WTC11 (cell line): ENCODE results near the gene GPR161. TPM values are rescaled to one million over a fixed set of nuclear protein-coding genes. Genes with fewer than 3 reads are reported as not detected.

ENCODE experiments used
- ATAC-seq: fragments of 200-7000 bp; cut with Tn5 transposase; 2 replicates; pipeline ENCODE4 v1.10.0; 2021; ENCODE audit warnings: mild to moderate bottlenecking, moderate library complexity
- CTCF ChIA-PET: fragments of 300-600 bp; sonication (Branson Sonifier 250); formaldehyde crosslinking; loops from one replicate; lab custom pipeline; 2021; ENCODE audit warnings: antibody characterized with exemption; lab: Charles Lee
- POLR2A ChIA-PET: fragments of 350-600 bp; sonication (Branson Sonifier 250); formaldehyde crosslinking; loops from one replicate; lab custom pipeline; 2021; ENCODE audit warnings: antibody characterized with exemption; lab: Charles Lee
- DNase-seq: peaks from one replicate; pipeline ENCODE4 v3.0.0; 2021; ENCODE audit warnings: low spot score
- H3K27ac Mint-ChIP-seq: 2 replicates; pipeline ENCODE4 v1.8.0; 2021; ENCODE audit warnings: mixed read lengths
- H3K27me3 Mint-ChIP-seq: 2 replicates; pipeline ENCODE4 v1.8.0; 2021; ENCODE audit warnings: low read depth, mild to moderate bottlenecking, moderate library complexity, mixed read lengths
- H3K36me3 Mint-ChIP-seq: 2 replicates; pipeline ENCODE4 v1.8.0; 2021; ENCODE audit warnings: mixed read lengths
- H3K4me1 Mint-ChIP-seq: 2 replicates; pipeline ENCODE4 v1.8.0; 2022; ENCODE audit warnings: mixed read lengths
- H3K4me3 Mint-ChIP-seq: 2 replicates; pipeline ENCODE4 v1.8.0; 2021; ENCODE audit warnings: mild to moderate bottlenecking, moderate library complexity, mixed read lengths
- H3K9me3 Mint-ChIP-seq: 2 replicates; pipeline ENCODE4 v1.8.0; 2021; ENCODE audit warnings: mixed read lengths
- ARID4B ChIP-seq: sonication (generic); formaldehyde crosslinking; IDR thresholded peaks from 2 replicates; pipeline ENCODE4 v1.8.0; 2023; ENCODE audit warnings: missing genetic modification reagents, mild to moderate bottlenecking, borderline replicate concordance
- ATF3 ChIP-seq: sonication (generic); formaldehyde crosslinking; conservative IDR thresholded peaks from 2 replicates; pipeline ENCODE4 v1.8.1; 2022; ENCODE audit warnings: mild to moderate bottlenecking, missing genetic modification reagents
- CBFB ChIP-seq: sonication (generic); formaldehyde crosslinking; IDR thresholded peaks from 2 replicates; pipeline ENCODE4 v1.8.1; 2022; ENCODE audit warnings: mild to moderate bottlenecking, low read depth, missing genetic modification reagents
- FOXJ3 ChIP-seq: sonication (generic); formaldehyde crosslinking; IDR thresholded peaks from 2 replicates; pipeline ENCODE4 v1.9.0; 2021; ENCODE audit warnings: missing genetic modification reagents, mild to moderate bottlenecking, borderline replicate concordance
- GRHL2 ChIP-seq: fragments of 250-450 bp; sonication (Bioruptor Pico); IDR thresholded peaks from 2 replicates; pipeline ENCODE4 v1.8.0; 2022; ENCODE audit warnings: mild to moderate bottlenecking, moderate library complexity; ENCODE audit not compliant: insufficient replicate concordance, severe bottlenecking
- JAZF1 ChIP-seq: fragments of 250-450 bp; sonication (Bioruptor Pico); IDR thresholded peaks from 2 replicates; pipeline ENCODE4 v1.9.0; 2021; ENCODE audit warnings: moderate library complexity, mild to moderate bottlenecking, inconsistent platforms
- NFATC4 ChIP-seq: fragments of 250-450 bp; sonication (Bioruptor Pico); IDR thresholded peaks from 2 replicates; pipeline ENCODE4 v1.9.0; 2021; ENCODE audit warnings: mild to moderate bottlenecking
- SMAD3 ChIP-seq: sonication (generic); formaldehyde crosslinking; IDR thresholded peaks from 2 replicates; pipeline ENCODE4 v1.8.0; 2022; ENCODE audit warnings: missing genetic modification reagents, mild to moderate bottlenecking, borderline replicate concordance
- SOX15 ChIP-seq: fragments of 250-450 bp; sonication (Bioruptor Pico); IDR thresholded peaks from 2 replicates; pipeline ENCODE4 v1.9.0; 2021; ENCODE audit warnings: mild to moderate bottlenecking
- SP1 ChIP-seq: sonication (generic); formaldehyde crosslinking; conservative IDR thresholded peaks from 2 replicates; pipeline ENCODE4 v1.8.1; 2022; ENCODE audit warnings: missing genetic modification reagents
- STAT6 ChIP-seq: sonication (generic); formaldehyde crosslinking; conservative IDR thresholded peaks from 2 replicates; pipeline ENCODE4 v1.8.1; 2023; ENCODE audit warnings: mild to moderate bottlenecking, low read depth, missing genetic modification reagents, moderate library complexity
- TP53 ChIP-seq: sonication (generic); formaldehyde crosslinking; IDR thresholded peaks from 2 replicates; pipeline ENCODE4 v1.8.1; 2023; ENCODE audit warnings: mild to moderate bottlenecking, missing genetic modification reagents
- ZNF138 ChIP-seq: sonication (generic); formaldehyde crosslinking; conservative IDR thresholded peaks from 2 replicates; pipeline ENCODE4 v1.8.1; 2022; ENCODE audit warnings: mild to moderate bottlenecking, moderate library complexity, missing genetic modification reagents
- ZNF232 ChIP-seq: sonication (generic); formaldehyde crosslinking; IDR thresholded peaks from 2 replicates; pipeline ENCODE4 v1.8.0; 2022; ENCODE audit warnings: mild to moderate bottlenecking, missing genetic modification reagents
- ZNF671 ChIP-seq: fragments of 250-450 bp; sonication (Bioruptor Pico); IDR thresholded peaks from 2 replicates; pipeline ENCODE4 v1.8.0; 2021; ENCODE audit warnings: mild to moderate bottlenecking
- total RNA-seq: library from RNA; stranded (reverse); gene quantifications from 3 replicates; pipeline ENCODE4 v1.2.3, GENCODE V29; 2021
- TF ChIP-seq, protein P1 (sequence below): sonication (generic); formaldehyde crosslinking; IDR thresholded peaks from 2 replicates; pipeline ENCODE4 v1.8.0; 2022; ENCODE audit warnings: mild to moderate bottlenecking, missing genetic modification reagents
- TF ChIP-seq, protein P2 (sequence below): sonication (generic); formaldehyde crosslinking; IDR thresholded peaks from 2 replicates; pipeline ENCODE4 v1.8.0; 2022; ENCODE audit warnings: mild to moderate bottlenecking, missing genetic modification reagents
- TF ChIP-seq, protein P3 (sequence below): sonication (generic); formaldehyde crosslinking; IDR thresholded peaks from 2 replicates; pipeline ENCODE4 v1.8.1; 2023; ENCODE audit warnings: mild to moderate bottlenecking, missing genetic modification reagents

The GPR161 gene
- total RNA-seq, 1 experiment from 2014 or later: 11.6 TPM

- Mint-ChIP-seq H3K9me3 (no peaks in the 10 kb centered on the region), H3K27ac (no peak overlapping the region), H3K27me3 (no peaks in the 10 kb centered on the region), H3K4me1 (peaks cover 14% of the 10 kb centered on the region), H3K36me3 (no peaks in the 10 kb centered on the region), H3K4me3 (no peak overlapping the region)
- ChIA-PET CTCF (no interaction called here), POLR2A (no interaction called here)
- ATAC-seq (no peak), DNase-seq (no peak)
- TF ChIP-seq NFATC4 (CRISPR knock-in tag): no peak
- TF ChIP-seq, protein P1, sequence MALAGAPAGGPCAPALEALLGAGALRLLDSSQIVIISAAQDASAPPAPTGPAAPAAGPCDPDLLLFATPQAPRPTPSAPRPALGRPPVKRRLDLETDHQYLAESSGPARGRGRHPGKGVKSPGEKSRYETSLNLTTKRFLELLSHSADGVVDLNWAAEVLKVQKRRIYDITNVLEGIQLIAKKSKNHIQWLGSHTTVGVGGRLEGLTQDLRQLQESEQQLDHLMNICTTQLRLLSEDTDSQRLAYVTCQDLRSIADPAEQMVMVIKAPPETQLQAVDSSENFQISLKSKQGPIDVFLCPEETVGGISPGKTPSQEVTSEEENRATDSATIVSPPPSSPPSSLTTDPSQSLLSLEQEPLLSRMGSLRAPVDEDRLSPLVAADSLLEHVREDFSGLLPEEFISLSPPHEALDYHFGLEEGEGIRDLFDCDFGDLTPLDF (CRISPR knock-in tag): no peak
These were observed 13.6 kb upstream of the GPR161 start for GRCh38 chr1:168150283-168150682.

DNA sequence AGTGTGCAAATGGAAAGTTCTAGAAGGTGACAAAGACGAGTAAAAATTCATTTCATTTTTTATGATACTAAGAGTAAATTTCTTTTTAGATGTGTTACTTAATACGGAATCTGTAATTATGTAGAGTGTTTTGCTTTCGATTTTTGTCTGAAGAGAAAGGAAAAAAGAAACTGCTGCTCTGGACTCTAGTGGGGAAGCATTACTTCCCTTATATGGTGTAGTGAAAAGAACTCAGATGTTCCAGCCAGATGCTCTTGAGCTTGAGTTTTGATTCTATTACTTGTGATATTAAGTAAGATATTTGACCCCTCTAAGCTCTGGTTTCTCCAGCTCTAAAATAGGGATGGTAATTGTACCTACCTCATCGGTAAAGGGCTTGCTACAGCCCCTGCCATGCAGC lies 12.2 kb upstream of the GPR161 start:
- ChIA-PET CTCF (no interaction called here), POLR2A (no interaction called here)
- ATAC-seq (no peak), DNase-seq (no peak)
- Mint-ChIP-seq H3K9me3 (no peaks in the 10 kb centered on the region), H3K27ac (no peak overlapping the region), H3K36me3 (no peaks in the 10 kb centered on the region), H3K4me3 (no peak overlapping the region), H3K27me3 (no peaks in the 10 kb centered on the region), H3K4me1 (peaks cover 17% of the 10 kb centered on the region)
- TF ChIP-seq ATF3 (CRISPR knock-in tag): no peak
- TF ChIP-seq SP1 (CRISPR knock-in tag): no peak
- no peak for TF ChIP-seq ARID4B
- no peak for TF ChIP-seq SOX15 (CRISPR knock-in tag)

- no peak for DNase-seq
- ChIA-PET POLR2A (no interaction called here), CTCF (interaction anchor here (1.0 kb wide), 1 partner anchor 89 kb away, joined by 3 read pairs; no protein-coding TSS in a partner anchor)
- Mint-ChIP-seq H3K27ac (no peak overlapping the region), H3K9me3 (no peaks in the 10 kb centered on the region), H3K4me3 (no peak overlapping the region), H3K27me3 (no peaks in the 10 kb centered on the region), H3K36me3 (no peaks in the 10 kb centered on the region), H3K4me1 (peaks cover 16% of the 10 kb centered on the region)
- TF ChIP-seq GRHL2: no peak
- TF ChIP-seq, protein P2, sequence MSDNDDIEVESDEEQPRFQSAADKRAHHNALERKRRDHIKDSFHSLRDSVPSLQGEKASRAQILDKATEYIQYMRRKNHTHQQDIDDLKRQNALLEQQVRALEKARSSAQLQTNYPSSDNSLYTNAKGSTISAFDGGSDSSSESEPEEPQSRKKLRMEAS (CRISPR knock-in tag): no peak
- TF ChIP-seq SMAD3 (CRISPR knock-in tag): no peak
- TF ChIP-seq ZNF138 (CRISPR knock-in tag): no peak
- no peak for TF ChIP-seq JAZF1 (CRISPR knock-in tag)
- TF ChIP-seq, protein P3, sequence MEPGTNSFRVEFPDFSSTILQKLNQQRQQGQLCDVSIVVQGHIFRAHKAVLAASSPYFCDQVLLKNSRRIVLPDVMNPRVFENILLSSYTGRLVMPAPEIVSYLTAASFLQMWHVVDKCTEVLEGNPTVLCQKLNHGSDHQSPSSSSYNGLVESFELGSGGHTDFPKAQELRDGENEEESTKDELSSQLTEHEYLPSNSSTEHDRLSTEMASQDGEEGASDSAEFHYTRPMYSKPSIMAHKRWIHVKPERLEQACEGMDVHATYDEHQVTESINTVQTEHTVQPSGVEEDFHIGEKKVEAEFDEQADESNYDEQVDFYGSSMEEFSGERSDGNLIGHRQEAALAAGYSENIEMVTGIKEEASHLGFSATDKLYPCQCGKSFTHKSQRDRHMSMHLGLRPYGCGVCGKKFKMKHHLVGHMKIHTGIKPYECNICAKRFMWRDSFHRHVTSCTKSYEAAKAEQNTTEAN (CRISPR knock-in tag): no peak
- TF ChIP-seq CBFB (CRISPR knock-in tag): no peak
- TF ChIP-seq TP53 (CRISPR knock-in tag): no peak
- no peak for TF ChIP-seq FOXJ3 (CRISPR knock-in tag)
- TF ChIP-seq, protein P1 (CRISPR knock-in tag): no peak
- TF ChIP-seq ZNF671 (CRISPR knock-in tag): no peak
- TF ChIP-seq STAT6 (CRISPR knock-in tag): no peak
- no peak for TF ChIP-seq ZNF232 (CRISPR knock-in tag)
- ATAC-seq: no peak
These were observed 9.9 kb upstream of the GPR161 start for GRCh38 chr1:168146626-168147025.
